Measurements from ENCODE around the gene ARHGEF19. TPM values are rescaled to one million over a fixed set of nuclear protein-coding genes. Genes with fewer than 3 reads are reported as not detected.

The ARHGEF19 gene
- total RNA-seq, 4 donors from 2014 or later = 5.7 to 46.8 (median 10.8) TPM

DNA sequence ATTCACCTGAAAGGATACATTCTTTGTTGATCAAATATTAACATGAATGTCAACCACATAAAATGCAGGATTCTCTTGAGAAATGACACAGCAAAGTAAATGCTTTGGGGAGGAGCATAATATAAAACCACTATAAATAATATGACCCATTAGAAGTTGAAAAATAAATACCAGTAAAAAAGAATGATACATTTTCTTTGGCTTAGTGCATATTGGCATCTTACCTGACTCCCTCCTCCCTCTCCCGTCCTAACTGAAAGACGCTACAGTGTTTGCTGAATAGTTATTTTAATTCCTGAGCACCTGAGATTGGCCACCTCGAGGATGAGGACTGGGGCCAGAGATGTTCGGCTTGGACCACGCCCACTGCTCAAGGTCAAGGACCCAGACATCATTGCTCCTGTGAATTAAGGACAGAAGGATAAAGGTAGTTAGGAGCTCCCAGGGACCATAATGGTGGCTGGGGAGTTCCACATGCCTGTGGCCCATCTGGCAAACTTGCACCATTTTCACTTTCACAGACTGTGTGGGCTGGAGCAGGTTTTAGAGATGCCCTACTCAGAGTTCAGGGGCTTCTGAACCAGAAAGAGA, 41.0 kb upstream of the ARHGEF19 start:
- TF ChIP-seq POLR2A (IDR thresholded peaks at IDR 0.05) (no peak), EP300 (IDR thresholded peaks at IDR 0.05; ENCODE audit: low read depth) (no peak), POLR2AphosphoS5 (IDR thresholded peaks at IDR 0.05) (no peak)
- TF ChIP-seq, protein P1, sequence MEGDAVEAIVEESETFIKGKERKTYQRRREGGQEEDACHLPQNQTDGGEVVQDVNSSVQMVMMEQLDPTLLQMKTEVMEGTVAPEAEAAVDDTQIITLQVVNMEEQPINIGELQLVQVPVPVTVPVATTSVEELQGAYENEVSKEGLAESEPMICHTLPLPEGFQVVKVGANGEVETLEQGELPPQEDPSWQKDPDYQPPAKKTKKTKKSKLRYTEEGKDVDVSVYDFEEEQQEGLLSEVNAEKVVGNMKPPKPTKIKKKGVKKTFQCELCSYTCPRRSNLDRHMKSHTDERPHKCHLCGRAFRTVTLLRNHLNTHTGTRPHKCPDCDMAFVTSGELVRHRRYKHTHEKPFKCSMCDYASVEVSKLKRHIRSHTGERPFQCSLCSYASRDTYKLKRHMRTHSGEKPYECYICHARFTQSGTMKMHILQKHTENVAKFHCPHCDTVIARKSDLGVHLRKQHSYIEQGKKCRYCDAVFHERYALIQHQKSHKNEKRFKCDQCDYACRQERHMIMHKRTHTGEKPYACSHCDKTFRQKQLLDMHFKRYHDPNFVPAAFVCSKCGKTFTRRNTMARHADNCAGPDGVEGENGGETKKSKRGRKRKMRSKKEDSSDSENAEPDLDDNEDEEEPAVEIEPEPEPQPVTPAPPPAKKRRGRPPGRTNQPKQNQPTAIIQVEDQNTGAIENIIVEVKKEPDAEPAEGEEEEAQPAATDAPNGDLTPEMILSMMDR (IDR thresholded peaks at IDR 0.05) = no peak
- H3K4me3 ChIP-seq = no peak overlapping the region
- in situ Hi-C loops (cut with MboI; ENCODE audit: low pct_ligation_motif_present in 1 of 4, low pct_unique_long_range_greater_than_20kb in 1 of 4, low sequenced_read_pairs in 3 of 4) (no loop called here), intact Hi-C loops (cut with DNase I; ENCODE audit: low total_unique reads) (no loop called here)
- no peak overlapping the region for H3K27ac ChIP-seq
- WGBS, 2 donors (ENCODE audit: low coverage in 1 of 2) = 89 to 100% methylated on average over 2 to 5 of the region's 5 CpGs
- H3K4me1 ChIP-seq = peaks cover 13 to 26% (median 16%) of the 10 kb centered on the region in 4 donors
- H3K27me3 ChIP-seq = no peaks in the 10 kb centered on the region
- H3K36me3 ChIP-seq = peaks cover 0 to 28% (median 7%) of the 10 kb centered on the region in 4 donors
- H3K9me3 ChIP-seq = no peaks in the 10 kb centered on the region
- DNase-seq = no peak

DNA sequence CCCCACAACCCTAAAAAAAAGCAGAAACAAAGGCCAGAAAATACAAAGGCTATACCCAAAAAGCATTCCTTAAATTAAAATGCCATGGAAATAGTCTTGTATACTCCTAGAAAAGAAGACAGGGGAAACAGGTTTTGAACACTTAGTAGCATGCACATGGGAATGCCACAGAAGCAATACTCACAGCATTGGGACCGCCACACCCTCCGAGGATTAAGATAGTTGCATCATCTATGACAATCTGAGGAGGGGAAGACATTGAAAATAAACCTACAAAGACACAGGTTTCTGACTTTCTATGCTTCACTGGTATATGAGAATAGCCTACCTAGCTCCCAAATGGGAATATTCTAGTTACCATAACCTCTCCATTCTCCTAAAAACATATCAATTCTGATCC, 40.5 kb upstream of the ARHGEF19 start:
- H3K36me3 ChIP-seq = peaks cover 0 to 28% (median 7%) of the 10 kb centered on the region in 4 donors
- H3K4me1 ChIP-seq = peaks cover 18 to 31% (median 22%) of the 10 kb centered on the region in 4 donors
- WGBS, 2 donors (ENCODE audit: low coverage in 1 of 2) = 83 to 88% methylated on average over 1 to 2 of the region's 2 CpGs
- no peaks in the 10 kb centered on the region for H3K9me3 ChIP-seq
- intact Hi-C loops (cut with DNase I; ENCODE audit: low total_unique reads) (no loop called here), in situ Hi-C loops (cut with MboI; ENCODE audit: low pct_ligation_motif_present in 1 of 4, low pct_unique_long_range_greater_than_20kb in 1 of 4, low sequenced_read_pairs in 3 of 4) (no loop called here)
- H3K27me3 ChIP-seq = no peaks in the 10 kb centered on the region
- H3K4me3 ChIP-seq = no peak overlapping the region
- TF ChIP-seq, protein P1 (IDR thresholded peaks at IDR 0.05) = no peak
- TF ChIP-seq POLR2A (IDR thresholded peaks at IDR 0.05) = no peak
- TF ChIP-seq POLR2AphosphoS5 (IDR thresholded peaks at IDR 0.05) = no peak
- TF ChIP-seq EP300 (IDR thresholded peaks at IDR 0.05; ENCODE audit: low read depth) = no peak
- DNase-seq = no peak
- H3K27ac ChIP-seq = no peak overlapping the region

GRCh38 chr1:16251381-16251780, 38.9 kb upstream of the ARHGEF19 start:
- Histone ChIP-seq H3K9me3 (no peaks in the 10 kb centered on the region), H3K27me3 (no peaks in the 10 kb centered on the region), H3K36me3 (peaks cover 0 to 28% (median 7%) of the 10 kb centered on the region in 4 donors), H3K4me3 (no peak overlapping the region), H3K27ac (peak overlapping the region; percentile 69 to 82 (median 70)), H3K4me1 (peaks cover 22 to 37% (median 23%) of the 10 kb centered on the region in 4 donors)
- 81% methylated on average over 10 of the region's 10 CpGs; no CpG with 5 or more reads in 1 of the 2 donors for WGBS, 2 donors (ENCODE audit: low coverage in 1 of 2)
- intact Hi-C loops (cut with DNase I; ENCODE audit: low total_unique reads) = no loop called here
- no peak for DNase-seq
- in situ Hi-C loops (cut with MboI; ENCODE audit: low pct_ligation_motif_present in 1 of 4, low pct_unique_long_range_greater_than_20kb in 1 of 4, low sequenced_read_pairs in 3 of 4) = no loop called here
- TF ChIP-seq POLR2AphosphoS5 (IDR thresholded peaks at IDR 0.05) = no peak

GRCh38 chr1:16250524-16251251, 38.2 kb upstream of the ARHGEF19 start:
- Histone ChIP-seq H3K27me3 (no peaks in the 10 kb centered on the region), H3K4me1 (peaks cover 22 to 37% (median 23%) of the 10 kb centered on the region in 4 donors), H3K36me3 (peaks cover 0 to 23% (median 4%) of the 10 kb centered on the region in 4 donors), H3K9me3 (no peaks in the 10 kb centered on the region), H3K27ac (peak overlapping the region; percentile 69 to 82 (median 70)), H3K4me3 (no peak overlapping the region)
- WGBS, 2 donors (ENCODE audit: low coverage in 1 of 2) = 71 to 79% methylated on average over 4 to 15 of the region's 15 CpGs
- TF ChIP-seq EP300 (IDR thresholded peaks at IDR 0.05; ENCODE audit: low read depth) = no peak
- TF ChIP-seq POLR2AphosphoS5 (IDR thresholded peaks at IDR 0.05) = peak in 1 of 3 donors; percentile 9
- TF ChIP-seq, protein P1 (IDR thresholded peaks at IDR 0.05) = no peak
- TF ChIP-seq POLR2A (IDR thresholded peaks at IDR 0.05) = no peak
- in situ Hi-C loops (cut with MboI; ENCODE audit: low pct_ligation_motif_present in 1 of 4, low pct_unique_long_range_greater_than_20kb in 1 of 4, low sequenced_read_pairs in 3 of 4) (no loop called here), intact Hi-C loops (cut with DNase I; ENCODE audit: low total_unique reads) (no loop called here)
- DNase-seq = no peak

Measured in transverse colon (tissue), 4 donors.